ENCODE data around the gene C15orf61. TPM values are rescaled to one million over a fixed set of nuclear protein-coding genes. Genes with fewer than 3 reads are reported as not detected.

The C15orf61 gene
- polyA plus RNA-seq, 1 donor from 2014 or later: 20.6 TPM

GRCh38 chr15:67524235-67524634 is 3.3 kb downstream of the C15orf61 start:
- Histone ChIP-seq H3K27me3 (ENCODE audit: insufficient read depth, low read depth, low read length) (no peaks in the 10 kb centered on the region), H3K9me2 (ENCODE audit: insufficient read depth, low read length) (no peaks in the 10 kb centered on the region), H2AFZ (ENCODE audit: low read depth, low read length) (no peak overlapping the region), H3K36me3 (ENCODE audit: insufficient read depth, low read length) (no peaks in the 10 kb centered on the region), H3K79me2 (replicated peaks; ENCODE audit: insufficient read depth, low read length) (peaks cover 15% of the 10 kb centered on the region), H3K9me3 (ENCODE audit: low read length) (no peaks in the 10 kb centered on the region), H4K20me1 (ENCODE audit: insufficient read depth) (no peaks in the 10 kb centered on the region), H3K9ac (ENCODE audit: low read length) (no peak overlapping the region), H3K4me2 (ENCODE audit: low read length) (no peak overlapping the region), H3K4me3 (ENCODE audit: low read length) (peak overlapping the region; percentile 98), H3K27ac (ENCODE audit: low read length) (no peak overlapping the region), H3F3A (ENCODE audit: insufficient read depth, low read length, poor library complexity, severe bottlenecking) (no peaks in the 10 kb centered on the region)
- no peak for TF ChIP-seq MXI1 (conservative IDR thresholded peaks at IDR 0.05; ENCODE audit: poor library complexity, severe bottlenecking)
- no peak for TF ChIP-seq EP300 (conservative IDR thresholded peaks at IDR 0.05; ENCODE audit: poor library complexity, severe bottlenecking)
- TF ChIP-seq TAF1 (IDR thresholded peaks at IDR 0.05; ENCODE audit: low read depth): no peak

GRCh38 chr15:67528513-67528912 is 7.6 kb downstream of the C15orf61 start:
- H3K79me2 ChIP-seq (replicated peaks; ENCODE audit: insufficient read depth, low read length): peaks cover 9% of the 10 kb centered on the region
- TF ChIP-seq TAF1 (IDR thresholded peaks at IDR 0.05; ENCODE audit: low read depth) (no peak), SMC3 (conservative IDR thresholded peaks at IDR 0.05; ENCODE audit: poor library complexity) (no peak), MXI1 (conservative IDR thresholded peaks at IDR 0.05; ENCODE audit: poor library complexity, severe bottlenecking) (no peak), CTCF (IDR thresholded peaks at IDR 0.05; ENCODE audit: poor library complexity, severe bottlenecking) (no peak), EP300 (conservative IDR thresholded peaks at IDR 0.05; ENCODE audit: poor library complexity, severe bottlenecking) (no peak), EZH2 (IDR thresholded peaks at IDR 0.05; ENCODE audit: borderline replicate concordance, insufficient read depth, low read length, poor library complexity, severe bottlenecking) (no peak), POLR2AphosphoS5 (IDR thresholded peaks at IDR 0.05) (no peak), RAD21 (conservative IDR thresholded peaks at IDR 0.05) (no peak), REST (IDR thresholded peaks at IDR 0.05; ENCODE audit: borderline replicate concordance) (no peak)

More at GRCh38 chr15:67528513-67528912, 7.6 kb downstream of the C15orf61 start:
- H3F3A ChIP-seq (ENCODE audit: insufficient read depth, low read length, poor library complexity, severe bottlenecking): no peaks in the 10 kb centered on the region
- H2AFZ ChIP-seq (ENCODE audit: low read depth, low read length): no peak overlapping the region
- H3K9ac ChIP-seq (ENCODE audit: low read length): no peak overlapping the region
- H4K20me1 ChIP-seq (ENCODE audit: insufficient read depth): no peaks in the 10 kb centered on the region
- H3K36me3 ChIP-seq (ENCODE audit: insufficient read depth, low read length): no peaks in the 10 kb centered on the region
- H3K9me3 ChIP-seq (ENCODE audit: low read length): no peaks in the 10 kb centered on the region
- no peak overlapping the region for H3K4me3 ChIP-seq (ENCODE audit: low read length)
- H3K27me3 ChIP-seq (ENCODE audit: insufficient read depth, low read depth, low read length): no peaks in the 10 kb centered on the region
- no peak overlapping the region for H3K4me2 ChIP-seq (ENCODE audit: low read length)
- no peak overlapping the region for H3K27ac ChIP-seq (ENCODE audit: low read length)
- H3K9me2 ChIP-seq (ENCODE audit: insufficient read depth, low read length): no peaks in the 10 kb centered on the region

Measured in neural cell (in vitro differentiated cells).